Measurements from ENCODE around the gene TMEM256. TPM values are rescaled to one million over a fixed set of nuclear protein-coding genes. Genes with fewer than 3 reads are reported as not detected.

TMEM256 gene
- total RNA-seq, 3 donors from 2014 or later, result 51.9 to 85.1 (median 64.9) TPM

DNA sequence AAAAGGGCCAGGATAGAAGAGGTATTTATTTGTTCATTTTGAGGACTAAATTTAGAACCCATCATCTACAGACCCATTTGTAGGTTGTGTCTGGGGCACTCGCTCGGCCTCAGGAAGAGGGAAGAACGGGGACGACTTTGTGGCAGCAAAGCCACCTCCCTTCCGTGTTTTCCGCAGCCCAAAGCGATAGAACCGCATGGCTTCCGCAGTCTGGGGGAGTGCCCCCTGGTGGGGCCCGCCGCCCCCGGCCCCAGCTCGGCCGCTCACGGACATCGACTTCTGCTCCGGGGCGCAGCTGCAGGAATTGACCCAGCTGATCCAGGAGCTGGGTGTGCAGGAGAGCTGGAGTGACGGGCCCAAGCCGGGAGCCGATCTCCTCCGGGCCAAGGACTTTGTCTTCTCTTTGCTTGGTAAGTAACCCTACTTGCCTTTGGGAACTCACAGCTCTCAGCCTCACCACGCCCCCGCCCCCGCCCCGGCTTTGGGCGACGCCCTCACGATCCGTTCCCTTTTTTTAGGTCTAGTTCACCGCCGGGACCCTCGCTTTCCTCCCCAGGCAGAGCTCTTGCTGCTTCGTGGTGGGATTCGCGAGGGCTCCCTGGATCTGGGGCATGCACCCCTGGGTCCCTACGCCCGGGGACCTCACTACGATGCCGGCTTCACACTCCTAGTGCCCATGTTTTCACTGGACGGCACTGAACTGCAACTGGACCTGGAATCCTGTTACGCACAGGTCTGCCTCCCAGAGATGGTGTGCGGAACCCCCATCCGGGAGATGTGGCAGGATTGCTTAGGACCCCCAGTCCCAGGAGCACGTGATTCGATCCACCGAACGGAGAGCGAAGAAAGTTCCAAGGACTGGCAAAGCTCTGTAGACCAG lies 32.0 kb upstream of the TMEM256 start:
- TF ChIP-seq, protein P1, sequence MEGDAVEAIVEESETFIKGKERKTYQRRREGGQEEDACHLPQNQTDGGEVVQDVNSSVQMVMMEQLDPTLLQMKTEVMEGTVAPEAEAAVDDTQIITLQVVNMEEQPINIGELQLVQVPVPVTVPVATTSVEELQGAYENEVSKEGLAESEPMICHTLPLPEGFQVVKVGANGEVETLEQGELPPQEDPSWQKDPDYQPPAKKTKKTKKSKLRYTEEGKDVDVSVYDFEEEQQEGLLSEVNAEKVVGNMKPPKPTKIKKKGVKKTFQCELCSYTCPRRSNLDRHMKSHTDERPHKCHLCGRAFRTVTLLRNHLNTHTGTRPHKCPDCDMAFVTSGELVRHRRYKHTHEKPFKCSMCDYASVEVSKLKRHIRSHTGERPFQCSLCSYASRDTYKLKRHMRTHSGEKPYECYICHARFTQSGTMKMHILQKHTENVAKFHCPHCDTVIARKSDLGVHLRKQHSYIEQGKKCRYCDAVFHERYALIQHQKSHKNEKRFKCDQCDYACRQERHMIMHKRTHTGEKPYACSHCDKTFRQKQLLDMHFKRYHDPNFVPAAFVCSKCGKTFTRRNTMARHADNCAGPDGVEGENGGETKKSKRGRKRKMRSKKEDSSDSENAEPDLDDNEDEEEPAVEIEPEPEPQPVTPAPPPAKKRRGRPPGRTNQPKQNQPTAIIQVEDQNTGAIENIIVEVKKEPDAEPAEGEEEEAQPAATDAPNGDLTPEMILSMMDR (IDR thresholded peaks at IDR 0.05), result no peak
- H3K4me3 ChIP-seq, result peak overlapping the region; percentile 32
- ATAC-seq (peak; percentile 46), DNase-seq (peak; percentile 71 to 83 (median 78))
- no peaks in the 10 kb centered on the region for H3K9me3 ChIP-seq
- intact Hi-C loops (cut with DNase I, micrococcal nuclease), result loop anchor here in 1 of 2 donors (2.0 kb wide), 1 partner anchor 125 kb away; the partner anchor contains the start of gene SENP3
- H3K4me1 ChIP-seq (ENCODE audit: low read depth), result peaks cover 26% of the 10 kb centered on the region
- no peaks in the 10 kb centered on the region for H3K36me3 ChIP-seq (ENCODE audit: low read depth)

DNA sequence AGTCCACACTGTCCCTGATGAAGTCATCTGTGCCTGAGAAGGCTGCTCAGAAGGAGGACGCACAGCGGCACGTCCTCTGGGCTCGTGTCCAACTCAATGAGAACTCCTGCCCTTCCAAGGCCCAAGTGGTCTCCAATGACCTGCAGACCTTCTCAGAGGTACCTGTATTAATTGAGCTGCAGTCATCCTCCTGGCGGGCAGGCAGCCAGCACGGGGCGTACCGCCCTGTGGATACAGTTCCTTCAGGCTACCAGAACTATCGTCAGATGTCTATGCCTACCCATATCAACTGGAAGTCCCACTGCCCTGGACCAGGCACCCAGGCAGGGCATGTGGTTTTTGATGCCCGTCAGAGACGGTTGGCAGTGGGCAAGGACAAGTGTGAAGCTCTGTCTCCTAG lies 28.4 kb upstream of the TMEM256 start:
- H3K4me1 ChIP-seq (ENCODE audit: low read depth), result peaks cover 3% of the 10 kb centered on the region
- DNase-seq, result no peak
- H3K9me3 ChIP-seq, result no peaks in the 10 kb centered on the region
- no peak for ATAC-seq
- TF ChIP-seq, protein P1 (IDR thresholded peaks at IDR 0.05), result no peak
- H3K4me3 ChIP-seq, result no peak overlapping the region
- intact Hi-C loops (cut with DNase I, micrococcal nuclease), result no loop called here
- H3K36me3 ChIP-seq (ENCODE audit: low read depth), result no peaks in the 10 kb centered on the region

DNA sequence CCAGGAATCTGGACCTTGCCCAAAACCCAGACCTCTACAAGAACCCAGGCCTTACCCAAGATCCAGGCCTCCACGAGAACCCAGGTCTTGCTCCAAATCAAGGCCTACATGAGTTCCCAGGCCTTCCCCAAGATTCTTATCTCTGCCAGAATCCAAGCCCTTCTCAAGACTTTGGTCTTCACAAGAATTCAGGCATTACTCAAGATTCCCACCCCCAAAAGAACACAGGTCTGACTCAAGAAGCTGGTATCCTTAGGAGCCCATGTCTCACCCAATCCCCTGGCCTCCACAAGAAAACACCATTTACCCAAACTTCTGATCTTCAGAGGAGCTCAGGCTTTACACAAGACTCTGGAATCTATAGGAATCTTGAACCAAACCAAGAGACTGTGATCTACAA lies 27.3 kb upstream of the TMEM256 start:
- TF ChIP-seq, protein P1 (IDR thresholded peaks at IDR 0.05), result no peak
- Histone ChIP-seq H3K4me1 (ENCODE audit: low read depth) (no peaks in the 10 kb centered on the region), H3K9me3 (no peaks in the 10 kb centered on the region), H3K36me3 (ENCODE audit: low read depth) (no peaks in the 10 kb centered on the region), H3K4me3 (no peak overlapping the region)
- DNase-seq, result no peak
- intact Hi-C loops (cut with DNase I, micrococcal nuclease), result no loop called here
- ATAC-seq, result no peak

DNA sequence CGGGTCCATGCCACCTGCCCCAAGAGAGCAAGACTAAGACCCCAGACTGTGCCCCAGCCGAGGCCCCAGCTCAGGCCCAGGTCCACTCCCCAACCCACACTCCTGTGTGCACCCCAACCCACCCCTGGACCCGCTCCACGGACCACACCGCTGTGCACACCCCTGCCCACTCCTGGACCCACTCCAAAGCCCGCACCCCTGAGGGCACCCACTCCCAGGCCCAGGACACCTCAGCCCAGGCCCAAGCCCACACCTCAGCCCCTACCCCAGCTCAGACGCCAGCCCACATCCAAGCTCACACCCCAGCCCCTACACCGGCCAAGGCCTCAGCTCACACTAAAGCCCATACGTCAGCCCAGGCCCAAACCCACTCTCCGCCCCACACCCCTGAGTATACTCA lies 25.8 kb upstream of the TMEM256 start:
- no peaks in the 10 kb centered on the region for H3K9me3 ChIP-seq
- ATAC-seq (no peak), DNase-seq (no peak)
- no peak overlapping the region for H3K4me3 ChIP-seq
- intact Hi-C loops (cut with DNase I, micrococcal nuclease), result no loop called here
- no peaks in the 10 kb centered on the region for H3K4me1 ChIP-seq (ENCODE audit: low read depth)
- no peaks in the 10 kb centered on the region for H3K36me3 ChIP-seq (ENCODE audit: low read depth)
- TF ChIP-seq, protein P1 (IDR thresholded peaks at IDR 0.05), result no peak

DNA sequence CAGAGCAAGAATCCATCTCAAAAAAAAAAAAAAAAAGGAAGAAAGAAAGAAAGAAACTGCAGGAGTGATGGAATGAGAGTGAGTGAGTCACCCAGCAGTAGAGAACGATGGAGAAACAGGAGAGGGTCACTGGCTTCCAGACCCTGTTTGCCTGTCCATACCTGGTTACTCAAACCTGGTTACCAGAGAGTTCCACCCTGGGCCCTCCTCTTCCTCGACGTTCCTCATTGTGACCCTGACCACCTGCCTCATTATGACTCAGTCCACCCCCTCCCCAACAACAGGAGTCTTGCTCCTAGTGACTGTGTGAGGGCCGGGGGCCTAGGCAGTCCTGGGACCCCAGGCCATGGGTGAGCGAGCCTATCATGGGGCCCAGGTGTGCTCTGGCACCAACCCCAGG lies 24.7 kb upstream of the TMEM256 start, which contains the start of gene SPEM3:
Gene SPEM3, plus strand, starts transcription at position 301 of the 400 bp plus-strand sequence. Its CDS starts 46 bp downstream, at position 347.
- no peak for DNase-seq
- Histone ChIP-seq H3K9me3 (no peaks in the 10 kb centered on the region), H3K4me1 (ENCODE audit: low read depth) (no peaks in the 10 kb centered on the region), H3K4me3 (no peak within 1 kb of the TSS), H3K36me3 (ENCODE audit: low read depth) (no peaks in the 10 kb centered on the region)
- TF ChIP-seq, protein P1 (IDR thresholded peaks at IDR 0.05), result no peak
- intact Hi-C loops (cut with DNase I, micrococcal nuclease), result no loop called here
- ATAC-seq, result no peak
